HG03095 (cell line): ENCODE measurements around the gene SH3RF1.

ENCODE experiments used
- ATAC-seq: cut with Tn5 transposase; IDR thresholded peaks from one replicate; pipeline ENCODE4 v1.9.1; 2021; ENCODE audit warnings: moderate library complexity; ENCODE audit not compliant: unreplicated experiment

SH3RF1 gene

GRCh38 chr4:169079942-169080827, 190.6 kb downstream of the SH3RF1 start:
- peak; percentile 87 for ATAC-seq

DNA sequence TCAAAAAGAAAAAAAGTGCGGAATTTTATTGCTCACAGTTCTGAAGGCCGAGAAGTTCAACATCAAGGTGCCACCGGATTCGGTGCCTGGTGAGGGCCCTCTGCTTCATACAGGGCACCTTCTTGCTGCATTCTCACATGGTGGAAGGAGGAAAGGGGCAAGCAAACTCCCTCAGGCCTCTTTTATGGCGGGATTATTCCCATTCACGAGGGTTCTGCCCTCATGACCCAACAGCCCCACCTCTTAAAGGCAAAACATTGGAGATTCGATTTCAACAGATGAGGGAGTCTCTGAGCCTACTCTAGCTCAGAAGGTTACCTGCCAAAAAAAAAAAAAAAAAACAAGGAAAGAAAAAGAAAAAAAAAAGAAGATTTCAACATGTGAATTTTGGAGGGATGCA, 196.6 kb downstream of the SH3RF1 start:
- ATAC-seq = no peak

GRCh38 chr4:169071747-169072146, 199.0 kb downstream of the SH3RF1 start:
- no peak for ATAC-seq

DNA sequence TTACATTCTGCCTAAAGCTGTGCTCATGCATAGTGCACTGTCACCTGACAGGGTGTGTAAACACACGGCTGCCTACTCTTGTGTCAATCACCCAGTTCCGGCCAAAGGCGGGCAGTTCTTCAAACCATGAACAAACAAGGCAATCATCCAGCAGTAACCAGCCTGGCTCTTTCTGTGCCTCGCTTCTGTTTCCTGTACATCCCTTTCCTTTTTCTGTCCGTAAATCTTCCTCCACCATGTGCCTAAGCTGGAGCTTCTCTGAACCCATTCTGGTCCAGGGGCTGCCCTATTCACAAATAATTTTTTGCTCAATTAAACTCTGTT, 199.9 kb downstream of the SH3RF1 start:
- ATAC-seq = no peak

DNA sequence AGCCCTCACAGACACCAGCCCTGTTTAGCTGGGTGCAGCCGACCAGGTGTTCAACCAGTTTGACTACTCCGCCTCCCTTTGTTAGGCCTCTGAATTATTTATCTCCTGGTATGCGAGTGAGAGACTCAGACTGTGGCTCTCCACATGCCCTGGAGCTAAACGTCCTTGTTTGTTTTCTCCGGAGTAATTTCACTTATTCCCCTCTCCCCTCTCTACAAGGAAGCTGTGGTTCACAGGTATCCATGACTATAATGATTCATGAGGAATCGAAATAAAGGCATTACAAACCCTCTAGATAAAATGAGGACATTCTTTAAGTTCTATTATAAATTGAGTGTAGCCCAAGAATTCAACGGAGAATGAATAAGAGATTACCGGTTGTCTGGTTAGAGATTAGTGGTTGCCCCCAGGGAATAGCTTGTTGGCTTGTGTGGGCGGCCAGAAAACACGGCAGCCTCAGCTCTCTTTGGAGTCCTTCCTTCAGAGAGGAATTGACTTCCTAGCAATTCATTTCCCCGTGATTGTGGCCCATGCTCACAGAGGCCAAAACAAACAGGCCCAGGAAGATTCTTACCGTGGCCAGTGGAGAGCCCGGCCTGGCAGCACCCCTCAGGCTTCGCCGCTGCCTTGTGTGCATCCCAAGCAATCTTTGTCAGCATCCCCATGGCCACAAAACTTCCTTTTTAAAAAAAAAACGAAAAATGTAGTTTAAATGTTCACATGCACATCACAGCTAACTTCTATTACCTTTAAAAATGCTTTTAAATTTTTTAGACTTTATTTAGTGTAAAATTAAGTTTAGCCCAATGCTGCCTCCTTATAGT, 200.5 kb downstream of the SH3RF1 start:
- ATAC-seq = no peak

DNA sequence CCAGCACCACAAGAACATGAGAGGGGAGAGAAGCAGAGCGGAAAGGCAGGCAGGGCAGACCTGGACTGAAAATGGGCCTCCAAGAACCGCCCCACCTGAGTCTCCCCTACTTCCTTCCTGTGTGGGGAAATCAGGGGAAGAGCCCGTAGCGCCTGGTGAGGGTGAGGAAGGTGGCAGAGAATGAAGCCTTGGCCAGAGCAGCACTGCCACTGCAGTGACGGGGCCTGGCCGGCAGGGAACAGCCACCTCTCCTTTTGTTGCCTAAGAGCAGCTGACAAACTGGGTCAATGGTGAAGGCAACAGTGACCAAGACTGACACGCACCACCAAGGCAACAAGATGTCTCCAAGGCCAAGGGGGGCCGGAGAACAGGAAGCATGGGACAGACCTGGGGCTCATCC, 202.3 kb downstream of the SH3RF1 start:
- peak; percentile 42 for ATAC-seq

DNA sequence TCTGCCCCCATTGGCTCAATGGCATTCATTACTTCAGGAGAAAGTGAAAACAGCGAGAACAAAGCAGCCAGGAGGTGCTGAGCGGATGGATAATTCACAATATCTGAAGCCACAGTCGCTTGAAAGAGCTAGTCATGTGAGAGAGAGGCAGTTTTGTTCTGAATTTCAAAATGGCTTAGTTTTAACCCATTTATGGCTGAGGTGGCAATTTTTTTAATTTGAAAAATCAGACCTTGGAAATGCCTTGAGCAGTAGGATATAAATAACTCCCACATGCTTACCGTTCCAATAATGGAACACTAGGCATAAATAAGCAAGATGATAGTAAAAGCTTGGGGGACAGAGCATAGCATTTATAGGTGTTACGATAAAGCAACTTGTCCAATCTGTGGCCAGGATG, 203.8 kb downstream of the SH3RF1 start:
- ATAC-seq = no peak

DNA sequence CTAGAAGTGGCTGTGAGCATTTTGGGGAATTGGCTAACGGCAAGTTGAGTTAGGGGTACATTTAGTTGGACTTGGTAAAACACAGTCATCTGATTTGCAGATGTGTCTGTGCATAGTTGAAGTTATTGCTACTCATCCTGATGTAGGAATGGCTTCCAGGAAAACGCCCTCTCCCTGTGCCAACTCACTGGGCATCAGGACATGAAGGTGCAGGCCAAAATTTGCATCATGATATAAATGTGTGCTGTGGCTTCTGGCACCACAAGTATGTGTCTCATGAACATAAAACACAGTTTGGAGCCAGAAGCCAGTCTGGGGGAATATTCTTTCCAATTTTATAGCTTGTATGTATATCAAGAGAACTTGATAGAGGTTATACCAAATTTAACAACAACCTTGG, 206.5 kb downstream of the SH3RF1 start:
- no peak for ATAC-seq

DNA sequence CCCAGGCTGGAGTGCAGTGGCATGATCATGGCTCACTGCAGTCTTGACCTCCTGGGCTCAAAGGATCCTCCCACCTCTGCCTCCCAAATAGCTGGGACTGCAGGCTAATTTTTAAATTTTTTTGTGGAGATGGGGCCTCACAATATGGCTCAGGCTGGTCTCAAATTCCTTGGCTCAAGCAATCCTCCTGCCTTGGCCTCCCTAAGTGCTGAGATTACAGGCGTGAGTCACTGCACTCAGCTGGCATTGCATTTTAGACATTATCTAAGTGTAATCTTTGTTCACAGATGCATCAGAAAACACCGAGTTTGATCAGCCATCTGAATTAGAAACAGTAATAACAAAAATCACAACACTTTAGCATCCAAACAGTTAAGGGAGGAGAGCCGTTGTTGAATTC, 207.3 kb downstream of the SH3RF1 start:
- no peak for ATAC-seq

GRCh38 chr4:169062897-169063244, 207.9 kb downstream of the SH3RF1 start:
- ATAC-seq = no peak

- no peak for ATAC-seq
These were observed 209.4 kb downstream of the SH3RF1 start for GRCh38 chr4:169061386-169061785.

GRCh38 chr4:169060391-169061091, 210.2 kb downstream of the SH3RF1 start:
- ATAC-seq = no peak

GRCh38 chr4:169059306-169060211, 211.2 kb downstream of the SH3RF1 start:
- ATAC-seq = no peak

DNA sequence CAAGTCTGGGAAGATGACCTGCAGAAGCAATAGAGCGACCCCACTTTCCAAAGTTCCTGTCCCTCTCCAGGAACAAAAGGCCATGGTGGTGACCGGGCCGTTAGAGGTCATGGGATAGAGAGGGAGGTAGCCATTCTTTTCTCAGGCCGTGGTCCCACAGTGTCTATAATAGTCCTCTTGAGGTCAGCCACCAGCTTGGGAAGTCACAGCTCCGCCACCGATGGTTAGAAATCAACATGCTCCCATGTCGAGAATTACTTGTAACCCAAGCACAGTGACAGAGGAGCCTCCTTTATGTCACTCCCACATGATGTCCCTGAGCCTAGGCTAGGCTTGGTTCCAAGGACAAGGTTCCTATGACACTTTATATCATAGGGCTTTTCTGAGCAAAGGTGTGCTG, 212.4 kb downstream of the SH3RF1 start:
- ATAC-seq = no peak

GRCh38 chr4:169054879-169055278, 215.9 kb downstream of the SH3RF1 start:
- ATAC-seq = peak; percentile 89

GRCh38 chr4:169052594-169052945, 218.2 kb downstream of the SH3RF1 start:
- ATAC-seq = no peak

DNA sequence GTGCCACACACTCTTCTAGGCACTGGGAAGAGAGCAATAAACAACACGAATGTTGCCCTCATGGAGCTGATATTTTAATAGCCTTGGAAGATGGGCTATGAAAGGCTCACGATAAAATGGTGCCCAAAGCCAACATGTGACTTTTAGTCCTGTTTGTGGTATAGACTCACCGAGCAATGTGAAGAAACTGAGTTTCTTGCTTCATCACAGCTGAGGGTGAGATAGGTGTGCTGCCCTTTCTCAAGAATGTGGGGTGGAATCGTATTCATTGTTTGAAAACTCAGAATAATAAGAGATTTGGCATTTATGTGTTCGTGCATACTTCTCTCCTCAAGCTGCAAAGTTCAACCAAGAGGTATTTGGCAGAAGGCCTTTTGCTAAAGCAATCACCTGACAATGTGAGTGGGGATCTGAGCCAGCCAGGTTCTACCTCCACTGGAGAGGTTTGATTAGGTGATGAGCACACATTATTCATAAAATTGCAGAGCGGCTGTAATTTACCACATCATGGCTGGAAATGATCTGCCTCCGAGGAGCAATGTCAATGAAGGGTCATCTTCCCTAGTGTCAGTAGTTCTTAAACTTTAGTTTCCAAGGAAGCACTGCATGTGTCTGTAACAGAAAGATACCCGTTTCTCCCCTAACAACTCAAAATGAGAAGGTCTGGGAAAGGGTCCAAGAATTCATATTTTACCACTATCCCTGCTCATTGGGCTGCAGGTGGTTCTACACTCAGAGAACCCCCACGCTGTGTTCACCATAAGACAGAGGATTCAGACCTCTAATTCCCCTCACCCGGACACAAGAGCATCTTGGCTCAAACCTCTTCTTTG, 218.8 kb downstream of the SH3RF1 start:
- ATAC-seq = no peak

DNA sequence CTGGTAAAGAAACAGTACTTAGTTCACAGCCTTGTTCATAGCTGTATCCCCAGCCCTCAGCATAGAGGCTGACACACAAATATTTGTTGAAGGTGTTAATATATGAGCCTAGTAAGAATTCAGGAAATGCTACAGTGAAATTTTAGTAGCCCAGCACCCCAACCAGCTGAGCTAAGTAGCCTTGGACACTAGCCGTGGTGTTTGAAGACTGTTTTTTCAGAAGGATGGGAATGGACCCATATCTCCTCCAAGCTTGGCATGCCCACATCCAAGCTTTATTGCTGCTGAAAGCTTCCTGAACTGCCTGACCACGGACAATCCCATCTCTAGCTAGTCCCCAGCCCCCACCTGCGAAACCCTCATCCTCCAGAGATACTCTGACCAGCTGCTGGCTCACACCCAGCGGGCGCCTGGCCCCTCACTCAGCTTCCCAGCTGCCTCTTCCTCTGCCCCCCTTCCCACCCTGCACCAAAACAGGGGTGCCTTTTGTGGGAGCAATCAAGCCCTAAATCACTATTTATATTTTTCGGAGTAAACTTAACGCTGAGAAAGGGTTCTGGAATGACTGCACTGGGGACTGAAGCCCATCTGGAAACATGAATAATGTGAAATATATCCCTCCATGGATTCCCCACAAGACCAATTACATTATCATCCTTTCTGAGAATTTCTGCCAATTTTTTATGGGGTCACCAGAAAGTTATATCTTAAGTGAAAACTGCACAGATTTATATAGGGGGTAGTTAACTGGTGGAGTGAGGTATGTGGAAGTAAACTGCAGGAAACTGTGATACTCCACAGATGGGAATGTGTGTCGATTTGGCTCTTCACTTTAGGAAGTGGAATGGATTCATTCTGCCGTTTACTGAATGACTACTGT, 219.6 kb downstream of the SH3RF1 start:
- ATAC-seq = no peak

GRCh38 chr4:169050284-169050683, 220.5 kb downstream of the SH3RF1 start:
- ATAC-seq = no peak
